T-helper 9 cell (primary cell): ENCODE data around the gene S100A13.
A peak's percentile ranks its signal among the peaks of the same experiment; 100 is the strongest.

Experiments
- DNase-seq: peaks from one replicate; pipeline ENCODE4 v3.0.0-alpha.2; 2020

S100A13 gene

GRCh38 chr1:153624965-153625611 is 2.2 kb downstream of the S100A13 start:
- DNase-seq: no peak

GRCh38 chr1:153623101-153623500 is 4.2 kb downstream of the S100A13 start:
- DNase-seq: no peak

- DNase-seq: no peak
Observed at GRCh38 chr1:153619171-153619570, 8.1 kb downstream of the S100A13 start.

GRCh38 chr1:153617663-153618062 is 9.6 kb downstream of the S100A13 start:
- peak; percentile 45 for DNase-seq

- DNase-seq: no peak
Observed at GRCh38 chr1:153616917-153617311, 10.4 kb downstream of the S100A13 start.

- no peak for DNase-seq
Observed at GRCh38 chr1:153616144-153616916, 11.0 kb downstream of the S100A13 start, which contains the start of gene S100A14. S100A14 (minus strand) TSS chr1:153616325; CDS start chr1:153615858, 467 bp downstream.

- DNase-seq: no peak
Observed at GRCh38 chr1:153615406-153615805, 11.9 kb downstream of the S100A13 start.

- DNase-seq: no peak
Observed at GRCh38 chr1:153614906-153615305, 12.4 kb downstream of the S100A13 start.

GRCh38 chr1:153614189-153614900 is 13.0 kb downstream of the S100A13 start:
- DNase-seq: no peak

- no peak for DNase-seq
Observed at GRCh38 chr1:153613406-153613805, 13.9 kb downstream of the S100A13 start.

GRCh38 chr1:153612755-153613331 is 14.5 kb downstream of the S100A13 start, which contains the start of gene S100A16:
S100A16 (minus strand) TSS chr1:153613137; CDS start chr1:153608151, 4,986 bp downstream.
- DNase-seq: no peak

GRCh38 chr1:153612111-153612754 is 15.1 kb downstream of the S100A13 start:
- DNase-seq: no peak

- no peak for DNase-seq
Observed at GRCh38 chr1:153611356-153611755, 15.9 kb downstream of the S100A13 start.

- no peak for DNase-seq
Observed at GRCh38 chr1:153610811-153611301, 16.4 kb downstream of the S100A13 start.

GRCh38 chr1:153610334-153610733 is 17.0 kb downstream of the S100A13 start:
- no peak for DNase-seq

- DNase-seq: no peak
Observed at GRCh38 chr1:153609585-153609907, 17.8 kb downstream of the S100A13 start.

- no peak for DNase-seq
Observed at GRCh38 chr1:153608742-153609584, 18.3 kb downstream of the S100A13 start.

GRCh38 chr1:153608089-153608682 is 19.1 kb downstream of the S100A13 start:
- DNase-seq: no peak

- DNase-seq: no peak
Observed at GRCh38 chr1:153607381-153607780, 19.9 kb downstream of the S100A13 start.

- no peak for DNase-seq
Observed at GRCh38 chr1:153606194-153606593, 21.1 kb downstream of the S100A13 start.

GRCh38 chr1:153602749-153603148 is 24.6 kb downstream of the S100A13 start:
- DNase-seq: no peak
